NB4 (cell line): ENCODE measurements around the gene PSMD4.

Source experiments
- DNase-seq: peaks from one replicate; pipeline ENCODE4 v3.0.0; 2010; ENCODE audit warnings: low read depth
- H3K4me3 ChIP-seq: one replicate; pipeline ENCODE4 v1.5.1; 2011; ENCODE audit warnings: mild to moderate bottlenecking, low read depth, low read length, moderate library complexity
- CTCF ChIP-seq: IDR thresholded peaks from one replicate; pipeline ENCODE4 v1.5.1; 2012; ENCODE audit warnings: low read depth, low read length
- MYC ChIP-seq: IDR thresholded peaks from 2 replicates; pipeline ENCODE4 v1.6.1; 2011; ENCODE audit warnings: low read depth, low read length
- POLR2A ChIP-seq: IDR thresholded peaks from 2 replicates; pipeline ENCODE4 v1.6.1; 2011; ENCODE audit warnings: mild to moderate bottlenecking; ENCODE audit not compliant: insufficient read length; ENCODE audit errors: extremely low read depth
- TF ChIP-seq, protein P1 (sequence below): IDR thresholded peaks from 2 replicates; pipeline ENCODE4 v1.6.1; 2011; ENCODE audit warnings: low read depth, low read length

The PSMD4 gene

GRCh38 chr1:151309811-151310323 lies 55.3 kb downstream of the PSMD4 start:
- DNase-seq: no peak
- TF ChIP-seq, protein P1, sequence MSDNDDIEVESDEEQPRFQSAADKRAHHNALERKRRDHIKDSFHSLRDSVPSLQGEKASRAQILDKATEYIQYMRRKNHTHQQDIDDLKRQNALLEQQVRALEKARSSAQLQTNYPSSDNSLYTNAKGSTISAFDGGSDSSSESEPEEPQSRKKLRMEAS: no peak
- no peak for TF ChIP-seq MYC
- no peak for TF ChIP-seq POLR2A
- no peak for TF ChIP-seq CTCF
- H3K4me3 ChIP-seq: no peak overlapping the region

GRCh38 chr1:151311011-151311410 lies 56.5 kb downstream of the PSMD4 start:
- TF ChIP-seq MYC (no peak), POLR2A (no peak), CTCF (no peak)
- TF ChIP-seq, protein P1: no peak
- no peak overlapping the region for H3K4me3 ChIP-seq
- DNase-seq: no peak

DNA sequence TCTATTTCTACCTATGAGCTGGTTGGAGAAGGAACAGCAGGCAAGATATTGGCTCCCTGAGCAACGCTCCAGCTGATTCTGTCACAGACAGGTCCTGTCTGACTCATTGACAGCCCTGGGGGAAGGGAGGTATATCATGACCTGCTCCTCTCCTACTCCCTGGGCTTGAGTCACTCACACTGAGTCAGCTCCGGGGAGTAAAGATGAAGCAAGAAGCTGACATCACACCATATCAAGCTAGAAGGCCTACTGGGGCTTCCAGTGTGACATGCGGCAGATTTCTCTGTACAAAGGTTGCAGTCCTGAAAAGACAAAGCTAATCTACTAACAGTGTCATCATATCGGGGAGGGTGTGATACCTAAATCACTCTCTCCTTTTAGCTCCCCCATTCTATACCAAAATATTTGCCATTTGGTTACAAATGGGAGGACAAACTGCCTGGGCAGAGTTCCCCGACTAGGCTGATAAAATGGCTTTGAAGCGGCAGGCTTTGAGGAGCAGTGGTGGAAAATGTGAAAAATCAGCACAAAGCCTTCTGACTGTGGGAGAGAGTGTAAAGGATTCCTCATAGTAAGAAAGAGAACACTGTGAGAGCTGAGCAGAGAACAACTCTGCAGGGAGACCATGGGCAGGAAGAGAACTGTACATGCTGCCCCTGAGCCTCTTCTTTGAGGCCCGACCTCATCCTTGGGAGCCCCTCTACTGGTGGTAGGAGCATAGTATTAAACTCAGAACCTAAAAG lies 57.2 kb downstream of the PSMD4 start:
- peak; percentile 95 for DNase-seq
- TF ChIP-seq MYC (peak; percentile 86), CTCF (no peak)
- TF ChIP-seq, protein P1: peak; percentile 84
- H3K4me3 ChIP-seq: no peak overlapping the region

DNA sequence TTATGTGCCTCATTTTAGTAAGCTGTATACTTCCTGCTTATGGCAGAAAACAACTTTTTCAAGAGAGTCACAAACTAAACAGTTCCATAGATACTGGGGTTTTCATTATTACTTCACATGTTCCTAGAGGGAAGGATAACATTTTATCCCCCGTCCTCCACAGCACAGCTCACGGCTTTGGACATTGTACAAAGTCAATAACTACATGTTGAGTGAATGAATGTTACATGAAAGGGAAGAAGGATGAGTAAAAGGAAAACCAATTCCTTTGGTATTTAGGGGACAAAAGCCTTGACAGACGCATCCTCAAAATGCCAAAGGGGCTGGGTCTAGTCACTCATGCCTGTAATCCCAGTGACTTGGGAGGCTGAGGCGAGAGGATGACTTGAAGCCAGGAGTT lies 57.9 kb downstream of the PSMD4 start:
- TF ChIP-seq, protein P1: no peak
- TF ChIP-seq CTCF (no peak), POLR2A (no peak), MYC (no peak)
- no peak overlapping the region for H3K4me3 ChIP-seq
- no peak for DNase-seq

DNA sequence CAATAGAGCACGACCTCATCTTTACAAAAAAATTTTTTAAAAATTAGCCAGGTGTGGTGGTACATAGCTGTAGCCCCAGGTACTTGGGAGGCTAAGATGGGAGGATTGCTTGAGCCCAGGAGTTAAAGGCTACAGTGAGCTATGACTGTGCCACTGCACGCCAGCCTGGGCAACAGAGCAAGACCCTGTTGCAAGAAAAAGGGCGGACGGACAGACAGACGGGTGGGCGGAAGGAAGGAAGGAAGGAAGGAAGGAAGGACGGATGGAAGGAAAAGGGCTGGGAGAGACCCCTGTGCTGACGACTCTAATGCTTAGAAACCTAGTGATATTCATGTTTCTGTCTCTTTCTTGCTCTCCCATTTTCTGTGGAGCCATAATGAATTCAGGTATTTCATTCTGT lies 58.3 kb downstream of the PSMD4 start:
- no peak for DNase-seq
- no peak overlapping the region for H3K4me3 ChIP-seq
- TF ChIP-seq CTCF (no peak), POLR2A (no peak), MYC (no peak)
- TF ChIP-seq, protein P1: no peak
